IPS DF 19.7 (cell line): ENCODE measurements around the gene MAP1A.
"Not testable (repeated sequence)": the region's sequence is repeated elsewhere in the genome, so short reads cannot be mapped to it uniquely, and the experiment has no call there.

Experiments used
- DNase-seq: peaks from one replicate; pipeline ENCODE4 v3.0.0-alpha.2; 2013; ENCODE audit warnings: low read depth, low spot score

The MAP1A gene

DNA sequence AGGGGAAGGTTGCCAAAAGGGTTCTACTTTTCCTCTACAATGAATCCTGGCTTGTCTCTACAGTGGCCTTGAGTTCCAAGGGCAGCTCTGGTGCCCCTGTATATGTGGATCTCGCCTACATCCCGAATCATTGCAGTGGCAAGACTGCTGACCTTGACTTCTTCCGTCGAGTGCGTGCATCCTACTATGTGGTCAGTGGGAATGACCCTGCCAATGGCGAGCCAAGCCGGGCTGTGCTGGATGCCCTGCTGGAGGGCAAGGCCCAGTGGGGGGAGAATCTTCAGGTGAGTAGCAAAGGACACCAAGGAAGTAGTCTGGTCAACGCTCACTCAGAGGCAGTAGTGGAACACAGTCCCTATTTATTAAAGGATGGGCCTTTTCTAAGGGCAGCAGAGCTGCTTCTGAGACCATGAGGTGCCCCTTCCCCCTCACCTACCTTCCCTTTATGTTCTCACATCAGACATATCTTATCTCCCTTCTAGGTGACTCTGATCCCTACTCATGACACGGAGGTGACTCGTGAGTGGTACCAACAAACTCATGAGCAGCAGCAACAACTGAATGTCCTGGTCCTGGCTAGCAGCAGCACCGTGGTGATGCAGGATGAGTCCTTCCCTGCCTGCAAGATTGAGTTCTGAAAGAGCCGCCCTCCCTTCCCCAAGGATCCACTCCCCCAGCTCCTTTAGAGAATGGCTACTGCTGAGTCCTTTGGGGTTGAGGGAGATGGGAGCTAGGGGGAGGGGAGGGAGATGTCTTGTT, 12.4 kb downstream of the MAP1A start:
- no peak for DNase-seq

DNA sequence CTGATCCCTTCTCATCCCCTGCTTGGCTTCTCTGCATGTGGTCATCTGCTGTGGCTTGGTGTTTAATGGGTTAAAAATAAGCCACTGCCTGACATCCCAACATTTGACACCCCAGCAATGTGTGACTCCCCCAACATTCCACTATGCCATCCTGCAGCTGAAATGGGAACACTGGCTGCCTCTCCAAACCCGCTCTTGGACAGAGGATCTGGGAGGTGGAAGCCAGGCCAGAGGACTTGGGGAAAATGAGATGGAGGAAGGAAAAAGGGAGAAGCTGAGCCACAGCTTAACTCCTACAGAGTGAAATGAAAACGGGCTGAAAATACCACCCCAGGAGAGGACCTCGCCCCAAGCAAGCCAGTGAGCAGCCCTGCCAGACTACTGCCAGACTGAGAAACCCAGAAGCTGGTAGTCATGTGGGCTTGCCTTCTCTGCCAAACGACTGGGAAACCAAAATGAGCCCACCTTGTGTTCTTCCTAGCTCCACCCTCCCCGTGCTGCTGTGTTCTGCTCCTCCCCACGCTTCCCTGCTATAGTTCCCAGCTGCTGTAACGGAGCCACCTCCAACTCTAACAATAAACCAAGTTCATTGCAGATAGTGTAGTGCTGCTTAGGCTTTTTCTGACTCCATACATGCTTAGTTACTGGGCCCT, 13.7 kb downstream of the MAP1A start:
- DNase-seq = no peak

DNA sequence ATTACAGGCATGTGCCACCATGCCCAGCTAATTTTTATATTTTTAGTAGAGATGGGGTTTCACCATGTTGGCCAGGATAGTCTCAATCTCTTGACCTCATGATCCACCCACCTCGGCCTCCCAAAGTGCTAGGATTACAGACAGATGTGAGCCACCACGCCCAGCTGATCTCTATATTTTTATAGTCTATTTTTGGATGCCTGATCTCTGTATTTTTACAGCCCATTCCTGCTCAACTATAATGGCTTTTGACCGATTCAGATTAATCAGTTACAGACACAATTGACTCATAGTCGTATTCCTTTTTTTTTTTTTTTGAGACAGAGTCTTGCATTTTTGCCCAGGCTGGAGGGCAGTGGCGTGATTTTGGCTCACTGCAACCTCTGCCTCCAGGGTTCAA, 15.4 kb downstream of the MAP1A start:
- DNase-seq = not testable (repeated sequence)

DNA sequence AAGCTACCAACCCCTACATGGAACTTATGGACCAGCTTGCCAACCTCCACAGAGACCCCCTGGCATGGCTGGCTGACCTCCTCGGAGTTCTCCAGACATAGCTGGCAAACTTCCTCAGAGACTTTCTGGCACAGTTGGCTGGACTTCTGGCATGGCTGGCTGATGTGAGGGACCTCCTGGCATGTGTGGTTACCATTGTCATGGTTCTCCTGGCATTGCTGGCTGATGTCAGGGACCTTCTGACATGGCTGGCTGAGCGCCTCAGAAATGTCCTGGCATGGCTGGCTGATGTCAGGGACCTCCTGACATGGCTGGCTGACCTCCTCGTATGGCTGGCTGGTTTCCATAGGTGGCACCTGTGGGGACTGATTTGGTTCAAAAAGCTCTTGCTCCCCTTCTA, 17.5 kb downstream of the MAP1A start:
- DNase-seq = no peak

DNA sequence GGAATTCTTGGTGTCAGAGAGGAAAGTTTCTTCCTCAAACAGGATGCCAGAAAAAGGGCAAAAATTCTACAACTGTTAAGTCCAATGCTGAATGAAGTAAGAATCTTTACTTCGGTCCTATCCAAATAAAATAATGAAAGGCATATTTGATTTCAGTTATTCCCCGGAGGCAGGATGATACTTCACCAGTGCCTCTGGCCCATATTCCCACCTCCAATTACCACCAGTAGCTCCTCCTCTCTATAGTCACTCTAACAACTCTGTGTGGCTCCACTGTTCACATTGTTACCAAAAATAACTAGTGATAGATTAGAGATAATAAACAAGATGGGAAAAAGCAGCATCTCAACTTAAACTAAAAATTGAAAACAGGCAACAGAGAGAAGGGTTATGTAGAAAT, 20.7 kb downstream of the MAP1A start:
- no peak for DNase-seq

DNA sequence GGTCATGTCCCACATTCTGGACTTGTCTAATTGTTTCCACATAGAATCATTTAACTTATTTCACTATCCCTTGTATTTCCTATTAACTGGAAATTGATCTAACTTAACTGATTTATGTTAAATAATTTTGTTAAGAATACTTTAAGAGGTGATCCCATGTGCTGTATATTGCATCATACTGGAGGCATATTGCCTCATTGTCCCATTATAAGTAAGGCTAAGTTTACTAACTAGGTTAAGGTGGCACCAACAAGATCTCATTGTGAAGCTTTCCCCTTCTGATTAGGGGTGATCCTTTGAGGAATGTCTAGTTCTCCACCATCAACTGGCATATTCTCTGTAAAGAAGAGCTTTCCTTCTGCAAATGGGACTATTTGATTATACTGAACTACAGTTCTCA, 24.4 kb downstream of the MAP1A start:
- DNase-seq = no peak

DNA sequence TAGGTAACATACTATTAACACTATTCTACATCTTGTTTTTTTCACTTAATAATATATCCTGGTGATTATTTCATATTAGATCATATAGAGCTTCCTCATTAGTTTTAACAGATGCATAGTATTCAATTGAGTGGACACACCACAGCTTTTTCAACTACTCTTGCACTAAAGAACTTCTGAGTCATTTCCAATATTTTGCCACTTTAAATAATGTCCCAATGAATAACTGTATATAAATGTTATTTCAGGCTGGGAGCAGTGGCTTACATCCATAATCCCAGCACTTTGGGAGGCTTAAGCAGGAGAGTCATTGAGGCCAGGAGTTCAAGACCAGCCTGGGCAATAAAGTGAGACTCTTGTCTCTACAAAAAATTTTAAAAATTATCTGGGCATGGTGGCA, 26.9 kb downstream of the MAP1A start:
- no peak for DNase-seq

DNA sequence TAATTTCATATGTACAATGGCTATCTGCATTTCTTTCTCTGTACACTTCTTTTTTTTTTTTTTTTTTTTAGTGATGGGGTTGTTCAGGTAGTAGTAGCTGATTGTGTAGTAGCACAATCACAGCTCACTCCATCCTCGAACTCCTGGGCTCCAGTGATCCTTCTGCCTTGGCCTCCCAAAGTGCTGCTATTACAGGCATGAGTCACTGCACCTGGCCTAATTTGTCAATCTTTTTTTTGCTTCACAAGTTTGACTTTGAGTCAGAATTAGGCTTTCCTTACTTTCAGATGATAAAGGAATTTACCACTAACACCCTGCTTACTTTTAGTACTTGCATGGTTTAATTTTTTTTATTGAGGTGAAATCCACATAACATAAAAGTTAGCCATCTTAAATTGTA, 28.0 kb downstream of the MAP1A start:
- no peak for DNase-seq

DNA sequence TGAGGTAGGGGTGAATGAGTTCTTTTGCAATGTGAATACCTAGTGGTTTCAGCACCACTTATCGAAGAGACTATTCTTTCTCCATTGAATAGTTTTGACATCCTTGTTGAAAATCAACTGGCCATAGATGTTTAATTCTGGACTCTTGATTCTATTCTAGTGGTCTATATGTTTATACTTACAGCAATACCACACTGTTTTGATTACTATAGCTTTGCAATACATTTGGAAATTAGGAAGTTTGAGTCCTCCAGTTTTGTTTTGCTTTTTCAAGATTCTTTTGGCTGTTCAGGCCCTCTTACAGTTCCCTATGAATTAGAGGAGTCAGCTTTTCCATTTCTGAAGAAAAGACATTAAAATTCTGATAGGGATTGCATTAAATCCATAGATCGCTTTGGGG, 30.1 kb downstream of the MAP1A start:
- no peak for DNase-seq

DNA sequence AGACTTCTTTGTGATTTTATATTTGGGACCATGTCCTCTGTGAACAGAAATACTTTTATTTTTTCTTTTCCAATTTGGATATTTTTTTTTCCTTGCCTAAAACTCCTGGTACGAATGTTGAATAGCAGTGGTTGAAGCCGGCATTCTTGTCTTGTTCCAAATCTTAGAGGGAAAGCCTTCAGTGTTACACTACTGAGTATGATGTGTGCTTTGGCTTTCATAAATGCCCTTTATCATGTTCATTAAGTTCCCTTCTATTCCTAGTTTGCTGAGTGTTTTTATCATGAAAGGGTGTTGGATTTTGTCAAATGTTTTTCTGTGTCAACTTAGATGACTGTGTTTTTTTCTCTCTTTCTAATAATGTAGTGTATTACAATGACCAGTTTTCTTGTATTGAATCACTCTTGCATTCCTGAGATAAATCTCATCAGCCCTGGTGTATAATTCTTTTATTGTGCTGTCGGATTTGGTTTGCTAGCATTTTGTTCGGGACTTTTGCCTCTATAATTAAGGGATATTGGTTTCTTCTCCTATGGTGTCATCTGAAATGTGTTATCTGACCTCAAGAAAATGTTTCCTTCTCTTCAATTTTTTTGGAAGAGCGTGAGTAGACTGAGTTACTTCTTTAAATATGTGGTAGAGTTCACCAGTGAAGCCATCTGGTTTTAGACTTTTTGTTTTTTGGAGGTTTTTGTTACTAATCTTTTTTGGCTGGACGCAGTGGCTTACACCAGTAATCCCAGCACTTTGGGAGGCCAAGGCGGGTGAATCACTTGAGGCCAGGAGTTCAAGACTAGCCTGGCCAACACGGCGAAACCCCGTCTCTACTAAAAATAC, 33.3 kb downstream of the MAP1A start:
- DNase-seq = no peak

DNA sequence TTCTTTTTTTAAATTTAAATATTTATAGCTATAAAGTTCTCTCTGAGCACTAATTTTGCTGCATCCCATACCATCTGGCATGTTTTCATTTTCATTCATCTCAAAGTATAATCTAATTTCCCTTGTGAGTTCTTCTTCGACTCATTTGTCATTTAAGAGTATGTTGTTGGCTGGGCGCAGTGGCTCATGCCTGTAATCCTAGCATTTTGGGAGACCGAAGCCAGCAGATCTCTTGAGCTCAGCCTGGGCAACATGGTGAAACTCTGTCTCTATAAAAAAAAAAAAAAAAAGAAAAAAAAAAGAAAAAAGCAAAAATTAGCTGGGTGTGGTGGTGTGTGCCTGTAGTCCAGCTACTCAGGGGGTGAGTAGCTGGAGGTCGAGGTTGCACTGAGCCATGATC, 34.8 kb downstream of the MAP1A start:
- DNase-seq = no peak

DNA sequence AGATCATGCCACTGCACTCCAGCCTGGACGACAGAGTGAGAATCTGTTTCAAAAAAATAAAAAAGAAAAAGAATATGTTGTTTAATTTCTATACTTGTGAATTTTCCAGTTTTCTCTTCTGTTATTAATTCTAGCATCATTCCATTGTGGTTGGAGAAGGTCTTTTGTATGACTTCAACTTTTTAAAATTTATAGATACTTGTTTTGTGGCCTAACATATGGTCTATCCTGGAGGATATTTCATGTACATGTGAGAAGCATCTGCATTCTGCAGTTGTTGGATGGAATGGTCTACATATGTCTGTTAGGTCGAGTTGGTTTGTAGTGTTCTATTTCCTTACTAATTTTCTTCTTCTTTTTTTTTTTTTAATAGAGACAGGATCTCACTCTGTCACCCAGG, 35.6 kb downstream of the MAP1A start:
- DNase-seq = no peak

DNA sequence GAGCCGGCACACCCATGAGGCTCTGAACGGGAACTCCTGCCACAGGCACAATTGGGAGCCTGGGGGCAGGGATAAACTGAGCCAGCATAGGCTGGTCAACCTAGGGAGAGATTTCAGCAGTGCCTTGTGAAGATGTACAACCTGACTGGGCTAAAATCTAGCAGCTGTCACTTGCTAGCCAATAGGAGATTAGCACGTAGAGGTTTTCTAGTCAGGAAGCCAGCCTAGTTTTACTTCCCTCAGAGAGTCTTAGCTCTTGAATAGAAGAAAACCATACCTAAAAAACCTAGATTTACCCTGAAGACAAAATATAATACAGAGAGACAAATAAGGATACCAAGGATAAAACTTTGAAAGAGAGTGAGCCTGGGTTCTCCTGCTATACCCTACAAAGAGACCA, 45.3 kb downstream of the MAP1A start:
- DNase-seq = not testable (repeated sequence)

DNA sequence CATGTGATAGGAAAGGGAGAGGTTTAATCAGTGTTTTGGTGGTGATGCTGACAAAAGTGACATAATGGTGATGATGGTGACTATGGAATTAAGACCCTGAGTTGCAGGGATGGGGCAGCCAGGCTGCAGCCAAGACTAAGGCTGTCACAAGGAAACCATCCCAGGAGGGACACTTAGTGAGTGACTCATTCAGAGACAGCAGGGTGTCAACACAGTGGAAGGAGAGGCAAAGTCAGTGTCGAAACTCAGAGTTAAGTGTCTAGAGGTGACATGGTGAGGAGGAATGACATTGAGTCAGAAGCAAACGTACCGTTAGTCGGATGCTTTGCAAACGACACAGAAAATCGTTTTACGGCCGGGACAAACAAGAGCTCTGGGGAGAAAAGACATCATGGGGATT, 46.4 kb downstream of the MAP1A start:
- not testable (repeated sequence) for DNase-seq

DNA sequence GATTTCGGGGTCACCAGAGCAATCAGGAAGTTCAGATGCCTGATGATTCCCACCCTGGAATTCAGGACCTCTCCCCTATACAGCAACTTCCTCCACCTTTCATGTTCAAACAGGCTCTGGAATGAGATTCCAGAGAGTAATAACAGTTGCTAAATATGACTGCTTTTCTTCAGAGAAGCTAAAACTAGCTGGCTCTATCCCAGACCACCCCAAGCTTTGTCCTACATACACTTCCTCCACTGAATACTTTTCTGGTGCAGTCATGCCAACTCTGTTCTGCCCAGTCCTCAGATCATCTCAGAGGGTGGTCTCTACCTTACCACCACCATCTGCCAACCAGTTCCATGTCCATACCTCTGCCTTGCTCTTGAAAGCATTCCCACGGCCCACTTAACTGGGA, 49.2 kb downstream of the MAP1A start:
- DNase-seq = not testable (repeated sequence)

DNA sequence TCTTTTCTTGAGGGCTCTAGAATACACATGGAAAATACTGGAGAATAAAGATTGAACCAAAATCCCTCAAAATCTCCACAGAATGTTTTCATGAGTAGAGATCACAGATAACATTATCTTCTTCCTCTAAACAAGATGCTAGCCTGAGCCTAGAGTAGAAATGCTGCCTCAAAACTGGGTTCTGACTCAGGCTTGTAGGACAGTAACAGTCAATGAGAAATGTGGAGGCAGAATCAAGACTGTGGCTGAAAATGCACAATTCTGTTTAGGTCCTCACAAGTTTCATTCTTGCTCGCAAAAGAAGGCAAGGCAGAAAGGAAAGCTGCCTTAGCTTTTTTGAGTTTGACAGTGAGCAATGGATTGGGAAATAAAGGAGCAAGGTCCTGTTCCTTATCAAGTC, 57.2 kb downstream of the MAP1A start:
- not testable (repeated sequence) for DNase-seq
